GM12878 (cell line): Measurements from ENCODE around the gene MDFI.

Experiments used
- CREB1 ChIP-seq: IDR thresholded peaks from 2 replicates; pipeline ENCODE4 v1.6.1; 2012; ENCODE audit warnings: low read depth, mild to moderate bottlenecking, inconsistent platforms
- SMC3 ChIP-seq: IDR thresholded peaks from 2 replicates; pipeline ENCODE4 v1.6.1; 2011; ENCODE audit warnings: low read length, improper control_type of control experiment, borderline replicate concordance
- TF ChIP-seq, protein P1 (sequence below), 3 experiments: IDR thresholded peaks in 2 of 3; conservative IDR thresholded peaks in 1 of 3; 2 replicates each; pipeline ENCODE4 v1.5.1; 2011; ENCODE audit warnings: low read depth in 3 of 3, low read length in 3 of 3, mild to moderate bottlenecking in 3 of 3, control low read depth in 2 of 3, moderate library complexity in 2 of 3, inconsistent platforms in 1 of 3, mixed read lengths in 1 of 3; ENCODE audit not compliant: control insufficient read depth in 2 of 3, insufficient read depth in 1 of 3; ENCODE audit errors: extremely low read depth in 1 of 3
- TF ChIP-seq, protein P2 (sequence below): IDR thresholded peaks from 2 replicates; pipeline ENCODE4 v1.6.1; 2011; ENCODE audit warnings: low read depth, low read length, improper control_type of control experiment, borderline replicate concordance

DNA sequence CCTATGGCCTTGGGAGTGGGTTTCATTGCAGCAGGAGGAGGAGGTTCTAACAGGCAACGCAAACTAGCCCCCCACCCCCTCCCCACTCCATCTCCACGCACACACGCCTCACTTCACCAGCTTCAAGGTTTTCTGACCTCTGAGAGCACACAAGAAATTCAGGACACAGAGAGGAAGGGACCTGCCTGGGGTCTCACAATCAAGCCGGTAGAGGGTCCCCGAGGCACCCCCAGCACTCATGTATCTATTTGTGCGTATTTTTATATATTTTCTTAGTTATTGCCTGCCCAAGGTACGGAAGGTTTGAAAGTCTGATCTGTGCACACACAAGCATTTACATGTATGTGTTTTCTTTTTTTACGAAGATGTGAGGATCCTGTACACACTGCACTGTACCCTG, 16.9 kb downstream of the MDFI start:
- TF ChIP-seq, protein P1, sequence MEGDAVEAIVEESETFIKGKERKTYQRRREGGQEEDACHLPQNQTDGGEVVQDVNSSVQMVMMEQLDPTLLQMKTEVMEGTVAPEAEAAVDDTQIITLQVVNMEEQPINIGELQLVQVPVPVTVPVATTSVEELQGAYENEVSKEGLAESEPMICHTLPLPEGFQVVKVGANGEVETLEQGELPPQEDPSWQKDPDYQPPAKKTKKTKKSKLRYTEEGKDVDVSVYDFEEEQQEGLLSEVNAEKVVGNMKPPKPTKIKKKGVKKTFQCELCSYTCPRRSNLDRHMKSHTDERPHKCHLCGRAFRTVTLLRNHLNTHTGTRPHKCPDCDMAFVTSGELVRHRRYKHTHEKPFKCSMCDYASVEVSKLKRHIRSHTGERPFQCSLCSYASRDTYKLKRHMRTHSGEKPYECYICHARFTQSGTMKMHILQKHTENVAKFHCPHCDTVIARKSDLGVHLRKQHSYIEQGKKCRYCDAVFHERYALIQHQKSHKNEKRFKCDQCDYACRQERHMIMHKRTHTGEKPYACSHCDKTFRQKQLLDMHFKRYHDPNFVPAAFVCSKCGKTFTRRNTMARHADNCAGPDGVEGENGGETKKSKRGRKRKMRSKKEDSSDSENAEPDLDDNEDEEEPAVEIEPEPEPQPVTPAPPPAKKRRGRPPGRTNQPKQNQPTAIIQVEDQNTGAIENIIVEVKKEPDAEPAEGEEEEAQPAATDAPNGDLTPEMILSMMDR (IDR thresholded peaks at IDR 0.05 in 2 of 3, conservative IDR thresholded peaks at IDR 0.05 in 1 of 3; ENCODE audit: control insufficient read depth in 2 of 3, extremely low read depth in 1 of 3, insufficient read depth in 1 of 3, low read depth in 3 of 3, low read length in 3 of 3): no peak
- TF ChIP-seq CREB1: no peak
- no peak for TF ChIP-seq SMC3
- TF ChIP-seq, protein P2, sequence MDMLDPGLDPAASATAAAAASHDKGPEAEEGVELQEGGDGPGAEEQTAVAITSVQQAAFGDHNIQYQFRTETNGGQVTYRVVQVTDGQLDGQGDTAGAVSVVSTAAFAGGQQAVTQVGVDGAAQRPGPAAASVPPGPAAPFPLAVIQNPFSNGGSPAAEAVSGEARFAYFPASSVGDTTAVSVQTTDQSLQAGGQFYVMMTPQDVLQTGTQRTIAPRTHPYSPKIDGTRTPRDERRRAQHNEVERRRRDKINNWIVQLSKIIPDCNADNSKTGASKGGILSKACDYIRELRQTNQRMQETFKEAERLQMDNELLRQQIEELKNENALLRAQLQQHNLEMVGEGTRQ: no peak
